IMR-90 (cell line): ENCODE results near the gene CDC20B. TPM values are rescaled to one million over a fixed set of nuclear protein-coding genes. Genes with fewer than 3 reads are reported as not detected.

Experiments used
- ATAC-seq: fragments of 200-7000 bp; cut with Tn5 transposase; 2 replicates; pipeline ENCODE4 v1.9.1; 2020; ENCODE audit warnings: low read depth, mild to moderate bottlenecking, moderate library complexity
- BruUV-seq: library from RNA; stranded (reverse); fragments of 400-500 nt; replicated peaks from 2 replicates; lab custom pipeline; 2021; lab: Mats Ljungman, UMichigan
- CTCF ChIA-PET: fragments of 300-600 bp; formaldehyde crosslinking; extraction: SDS; loops from one replicate; lab custom pipeline; 2021; ENCODE audit warnings: antibody characterized with exemption; lab: Yijun Ruan, JAX
- POLR2A ChIA-PET: fragments of 300-600 bp; sonication (Branson Sonifier 250); formaldehyde crosslinking; loops from one replicate; lab custom pipeline; 2022; ENCODE audit warnings: antibody characterized with exemption; ENCODE audit not compliant: unreplicated experiment; lab: Charles Lee
- DNase-seq: peaks from one replicate; pipeline ENCODE4 v3.0.0; 2013
- H2AFZ ChIP-seq: replicated peaks from 2 replicates; pipeline ENCODE3; 2013; ENCODE audit warnings: low read length, mild to moderate bottlenecking; ENCODE audit not compliant: poor library complexity
- H2AK5ac ChIP-seq: 2 replicates; pipeline ENCODE4 v1.6.1; 2013; ENCODE audit warnings: low read depth, low read length, inconsistent platforms
- H2AK9ac ChIP-seq: replicated peaks from 2 replicates; pipeline ENCODE3; 2013; ENCODE audit warnings: mild to moderate bottlenecking, low read depth, low read length, moderate library complexity; ENCODE audit not compliant: poor library complexity
- H2BK120ac ChIP-seq: 2 replicates; pipeline ENCODE4 v1.6.1; 2013; ENCODE audit warnings: low read depth, low read length, inconsistent platforms
- H2BK15ac ChIP-seq: 3 replicates; pipeline ENCODE4 v1.6.1; 2013; ENCODE audit warnings: low read depth, low read length, inconsistent platforms
- H2BK20ac ChIP-seq: 2 replicates; pipeline ENCODE4 v1.6.1; 2013; ENCODE audit warnings: low read depth, mild to moderate bottlenecking, inconsistent platforms, low read length, moderate library complexity
- H2BK5ac ChIP-seq: 2 replicates; pipeline ENCODE4 v1.6.1; 2013; ENCODE audit warnings: mild to moderate bottlenecking, low read depth, low read length, inconsistent platforms; ENCODE audit not compliant: poor library complexity, severe bottlenecking
- H3K14ac ChIP-seq: replicated peaks from 2 replicates; pipeline ENCODE4 v1.6.1; 2013; ENCODE audit warnings: low read depth, low read length, inconsistent platforms
- H3K18ac ChIP-seq: 2 replicates; pipeline ENCODE4 v1.6.1; 2013; ENCODE audit warnings: low read depth, low read length, control low read depth
- H3K23ac ChIP-seq: 2 replicates; pipeline ENCODE4 v1.6.1; 2013; ENCODE audit warnings: low read depth, low read length, inconsistent platforms
- H3K27ac ChIP-seq: 2 replicates; pipeline ENCODE4 v1.5.1; 2013; ENCODE audit warnings: mild to moderate bottlenecking, control low read depth, low read length; ENCODE audit not compliant: insufficient read depth
- H3K27me3 ChIP-seq: 2 replicates; pipeline ENCODE4 v1.6.1; 2013; ENCODE audit warnings: low read length; ENCODE audit not compliant: control insufficient read depth, insufficient read depth
- H3K36me3 ChIP-seq: 2 replicates; pipeline ENCODE4 v1.6.1; 2013; ENCODE audit warnings: low read length, mixed read lengths; ENCODE audit not compliant: control insufficient read depth, insufficient read depth
- H3K4ac ChIP-seq: 2 replicates; pipeline ENCODE4 v1.6.1; 2013; ENCODE audit warnings: low read depth, low read length, inconsistent platforms
- H3K4me1 ChIP-seq: 2 replicates; pipeline ENCODE4 v1.6.1; 2013; ENCODE audit warnings: low read length, mixed read lengths; ENCODE audit not compliant: control insufficient read depth, insufficient read depth
- H3K4me2 ChIP-seq: 2 replicates; pipeline ENCODE4 v1.6.1; 2013; ENCODE audit warnings: low read depth, mild to moderate bottlenecking, control low read depth, low read length, moderate library complexity
- H3K4me3 ChIP-seq: 2 replicates; pipeline ENCODE4 v1.5.1; 2013; ENCODE audit warnings: low read depth, mild to moderate bottlenecking, control low read depth, low read length, moderate library complexity; ENCODE audit not compliant: insufficient read depth
- H3K56ac ChIP-seq: 2 replicates; pipeline ENCODE4 v1.6.1; 2013; ENCODE audit warnings: low read length, inconsistent platforms; ENCODE audit not compliant: insufficient read depth; ENCODE audit errors: extremely low read depth
- H3K79me1 ChIP-seq, 2 experiments: 2 replicates each; pipeline ENCODE4 v1.6.1; 2013; ENCODE audit warnings: low read length in 2 of 2, inconsistent platforms in 1 of 2, low read depth in 1 of 2
- H3K9ac ChIP-seq: 2 replicates; pipeline ENCODE4 v1.6.1; 2013; ENCODE audit warnings: low read depth, low read length, control low read depth
- H3K9me1 ChIP-seq: 2 replicates; pipeline ENCODE4 v1.6.1; 2013; ENCODE audit warnings: low read length, inconsistent platforms; ENCODE audit not compliant: insufficient read depth
- H3K9me3 ChIP-seq: 2 replicates; pipeline ENCODE4 v1.6.1; 2013; ENCODE audit warnings: low read length; ENCODE audit not compliant: control insufficient read depth, insufficient read depth
- H4K20me1 ChIP-seq: 2 replicates; pipeline ENCODE4 v1.6.1; 2013; ENCODE audit warnings: low read length, inconsistent platforms; ENCODE audit not compliant: insufficient read depth
- H4K5ac ChIP-seq: 2 replicates; pipeline ENCODE4 v1.6.1; 2013; ENCODE audit warnings: mild to moderate bottlenecking, low read depth, low read length, control low read depth
- H4K8ac ChIP-seq, 2 experiments: 2 replicates each; pipeline ENCODE4 v1.6.1; 2013; ENCODE audit warnings: low read depth in 2 of 2, low read length in 2 of 2, control low read depth in 1 of 2, inconsistent platforms in 1 of 2
- H4K91ac ChIP-seq: 2 replicates; pipeline ENCODE4 v1.6.1; 2013; ENCODE audit warnings: low read depth, low read length, inconsistent platforms; ENCODE audit not compliant: insufficient read depth
- CEBPB ChIP-seq: IDR thresholded peaks from 2 replicates; pipeline ENCODE4 v1.6.1; 2012; ENCODE audit warnings: low read depth, low read length, improper control_type of control experiment
- MXI1 ChIP-seq: IDR thresholded peaks from 2 replicates; pipeline ENCODE4 v1.6.1; 2012; ENCODE audit warnings: low read depth, mild to moderate bottlenecking, low read length, moderate library complexity, borderline replicate concordance
- POLR2A ChIP-seq: IDR thresholded peaks from 2 replicates; pipeline ENCODE4 v1.6.1; 2012; ENCODE audit warnings: mild to moderate bottlenecking, low read depth, low read length
- RAD21 ChIP-seq: IDR thresholded peaks from 2 replicates; pipeline ENCODE4 v1.6.1; 2012; ENCODE audit warnings: low read length, improper control_type of control experiment
- RFX5 ChIP-seq: IDR thresholded peaks from 2 replicates; pipeline ENCODE4 v1.8.0; 2012; ENCODE audit warnings: low read depth, mild to moderate bottlenecking, low read length, moderate library complexity
- SMC3 ChIP-seq: fragments of 150-350 bp; IDR thresholded peaks from 2 replicates; pipeline ENCODE4 v1.6.1; 2016; ENCODE audit warnings: low read depth, mild to moderate bottlenecking, antibody characterized with exemption, low read length, moderate library complexity
- USF2 ChIP-seq: fragments of 150-350 bp; IDR thresholded peaks from 2 replicates; pipeline ENCODE4 v1.6.1; 2017; ENCODE audit warnings: mild to moderate bottlenecking, antibody characterized with exemption, low read length, low read depth
- WGBS, 2 experiments: methylation state at CpG; one replicate each; pipeline versions ENCODE4 v1.1.5 to v1.1.7; 2013; ENCODE audit warnings: missing lambda C conversion rate in 2 of 2; ENCODE audit not compliant: insufficient read length in 1 of 2; ENCODE audit errors: extremely low coverage in 2 of 2; 5-methylcytosine and 5-hydroxymethylcytosine counted together
- dilution Hi-C: fragments of 300-500 bp; cut with HindIII; formaldehyde crosslinking; loops from one replicate; pipeline ENCODE4 v1.14.3; 2018; ENCODE audit warnings: low sequenced_read_pairs; ENCODE audit not compliant: unreplicated experiment
- in situ Hi-C: fragments of 300-500 bp; cut with MboI; formaldehyde crosslinking; loops from 3 replicates; pipeline ENCODE4 v1.14.3; 2019; ENCODE audit warnings: low sequenced_read_pairs, inconsistent platforms, mixed read lengths
- intact Hi-C: fragments of 100-400 bp; cut with micrococcal nuclease; formaldehyde crosslinking; loops from 2 replicates; pipeline ENCODE4 v1.10.0; 2022
- polyA plus RNA-seq, 3 experiments: library from polyadenylated mRNA; depleted of rRNA; stranded (reverse); fragments of >200 nt; gene quantifications; 2 replicates each; pipeline ENCODE4 v1.2.3, GENCODE V29; 2012; ENCODE audit warnings: low replicate concordance in 1 of 3
- total RNA-seq: library from RNA; depleted of rRNA; stranded (reverse); fragments of >200 nt; gene quantifications from 2 replicates; pipeline ENCODE4 v1.2.3, GENCODE V29; 2012

The CDC20B gene
- total and polyA plus RNA-seq, 2 of the 4 experiments (the other 2 are of a cell fraction) = not detected

GRCh38 chr5:55222092-55222984 lies 49.4 kb upstream of the CDC20B start:
- Histone ChIP-seq H3K9me1 (no peaks in the 10 kb centered on the region), H2BK5ac (no peak overlapping the region), H4K91ac (no peak overlapping the region), H3K4me1 (peaks cover 2% of the 10 kb centered on the region; the same call in 1 of the 2 replicates), H2AFZ (no peak overlapping the region), H3K14ac (no peak overlapping the region), H2AK5ac (no peak overlapping the region), H3K56ac (no peak overlapping the region), H3K9me3 (peaks cover 15% of the 10 kb centered on the region), H2AK9ac (no peak overlapping the region), H3K23ac (no peak overlapping the region; the same call in 1 of the 2 replicates), H3K79me1 (no peaks in the 10 kb centered on the region), H3K36me3 (no peaks in the 10 kb centered on the region), H4K8ac (no peak overlapping the region), H2BK20ac (no peak overlapping the region), H3K27ac (no peak overlapping the region), H3K9ac (no peak overlapping the region), H3K4me3 (no peak overlapping the region), H3K18ac (no peak overlapping the region), H4K20me1 (peaks cover 16% of the 10 kb centered on the region; the same call in 1 of the 2 replicates), H2BK120ac (no peak overlapping the region), H3K27me3 (peaks cover 93% of the 10 kb centered on the region), H3K4me2 (no peak overlapping the region), H3K4ac (no peak overlapping the region), H2BK15ac (no peak overlapping the region), H4K5ac (no peak overlapping the region)
- ATAC-seq = no peak
- BruUV-seq = no TSS peak
- WGBS, 2 experiments = 27% methylated on average over 5 of the region's 30 CpGs; no CpG with 5 or more reads in 1 of the 2 experiments
- TF ChIP-seq USF2 (no peak), RAD21 (no peak), POLR2A (no peak), CEBPB (no peak), MXI1 (no peak), RFX5 (no peak), SMC3 (no peak)
- in situ Hi-C loops = no loop called here
- intact Hi-C loops = loop anchor here (5.0 kb wide), 1 partner anchor 45 kb away; no protein-coding TSS in a partner anchor
- dilution Hi-C loops = no loop called here
- DNase-seq = no peak
- ChIA-PET POLR2A (no interaction called here), CTCF (no interaction called here)
